HL-60 (cell line): ENCODE measurements around the gene CNTF.

Experiments
- CTCF ChIP-seq: IDR thresholded peaks from one replicate; pipeline ENCODE4 v1.5.1; 2011; ENCODE audit warnings: low read length, control low read depth, inconsistent platforms; ENCODE audit not compliant: insufficient read depth
- GABPA ChIP-seq: IDR thresholded peaks from 2 replicates; pipeline ENCODE4 v1.6.1; 2012; ENCODE audit warnings: low read depth
- POLR2AphosphoS5 ChIP-seq: IDR thresholded peaks from 2 replicates; pipeline ENCODE4 v1.6.1; 2012; ENCODE audit warnings: low read depth
- REST ChIP-seq: IDR thresholded peaks from 2 replicates; pipeline ENCODE4 v1.6.1; 2012; ENCODE audit warnings: low read depth; ENCODE audit not compliant: insufficient replicate concordance
- SPI1 ChIP-seq: IDR thresholded peaks from 2 replicates; pipeline ENCODE4 v1.6.1; 2012; ENCODE audit warnings: low read depth, mild to moderate bottlenecking, borderline replicate concordance

GRCh38 chr11:58591659-58592058, 30.8 kb upstream of the CNTF start:
- TF ChIP-seq CTCF (no peak), POLR2AphosphoS5 (no peak), SPI1 (no peak), GABPA (no peak), REST (no peak)
